ENCODE data around the gene LPP. TPM values are rescaled to one million over a fixed set of nuclear protein-coding genes. Genes with fewer than 3 reads are reported as not detected.
A peak's percentile ranks its signal among the peaks of the same experiment; 100 is the strongest.

Gene LPP
- total RNA-seq, 1 donor from 2014 or later, result 97.4 TPM

DNA sequence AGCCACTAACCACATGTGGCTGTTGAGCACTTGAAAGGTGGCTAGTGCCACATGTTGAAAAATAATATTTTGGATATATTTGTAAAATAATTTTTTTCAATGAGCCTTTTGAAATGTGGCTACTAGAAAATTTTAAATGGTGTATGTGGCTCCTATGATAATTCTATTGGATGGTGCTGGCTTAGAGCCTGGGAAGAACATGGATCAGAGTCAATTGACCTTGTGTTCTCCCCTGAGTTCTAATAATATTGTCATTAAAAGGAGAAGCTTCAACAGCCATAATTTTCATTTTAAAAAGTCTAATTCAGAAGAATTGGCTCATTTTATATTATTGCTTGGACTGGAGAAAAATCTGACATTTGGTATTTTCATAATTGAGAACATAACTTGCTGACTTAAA lies 167.3 kb downstream of the LPP start:
- intact Hi-C loops (cut with micrococcal nuclease), result no loop called here
- Histone ChIP-seq H3K9me3 (replicated peaks) (no peaks in the 10 kb centered on the region), H3K4me3 (no peak overlapping the region), H3K27ac (replicated peaks) (peak overlapping the region; percentile 60), H3K36me3 (no peaks in the 10 kb centered on the region), H3K4me1 (peaks cover 62% of the 10 kb centered on the region), H3K27me3 (ENCODE audit: low read depth) (no peaks in the 10 kb centered on the region)
- no peak for DNase-seq
- TF ChIP-seq, protein P1, sequence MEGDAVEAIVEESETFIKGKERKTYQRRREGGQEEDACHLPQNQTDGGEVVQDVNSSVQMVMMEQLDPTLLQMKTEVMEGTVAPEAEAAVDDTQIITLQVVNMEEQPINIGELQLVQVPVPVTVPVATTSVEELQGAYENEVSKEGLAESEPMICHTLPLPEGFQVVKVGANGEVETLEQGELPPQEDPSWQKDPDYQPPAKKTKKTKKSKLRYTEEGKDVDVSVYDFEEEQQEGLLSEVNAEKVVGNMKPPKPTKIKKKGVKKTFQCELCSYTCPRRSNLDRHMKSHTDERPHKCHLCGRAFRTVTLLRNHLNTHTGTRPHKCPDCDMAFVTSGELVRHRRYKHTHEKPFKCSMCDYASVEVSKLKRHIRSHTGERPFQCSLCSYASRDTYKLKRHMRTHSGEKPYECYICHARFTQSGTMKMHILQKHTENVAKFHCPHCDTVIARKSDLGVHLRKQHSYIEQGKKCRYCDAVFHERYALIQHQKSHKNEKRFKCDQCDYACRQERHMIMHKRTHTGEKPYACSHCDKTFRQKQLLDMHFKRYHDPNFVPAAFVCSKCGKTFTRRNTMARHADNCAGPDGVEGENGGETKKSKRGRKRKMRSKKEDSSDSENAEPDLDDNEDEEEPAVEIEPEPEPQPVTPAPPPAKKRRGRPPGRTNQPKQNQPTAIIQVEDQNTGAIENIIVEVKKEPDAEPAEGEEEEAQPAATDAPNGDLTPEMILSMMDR (IDR thresholded peaks at IDR 0.05; ENCODE audit: borderline replicate concordance), result no peak

DNA sequence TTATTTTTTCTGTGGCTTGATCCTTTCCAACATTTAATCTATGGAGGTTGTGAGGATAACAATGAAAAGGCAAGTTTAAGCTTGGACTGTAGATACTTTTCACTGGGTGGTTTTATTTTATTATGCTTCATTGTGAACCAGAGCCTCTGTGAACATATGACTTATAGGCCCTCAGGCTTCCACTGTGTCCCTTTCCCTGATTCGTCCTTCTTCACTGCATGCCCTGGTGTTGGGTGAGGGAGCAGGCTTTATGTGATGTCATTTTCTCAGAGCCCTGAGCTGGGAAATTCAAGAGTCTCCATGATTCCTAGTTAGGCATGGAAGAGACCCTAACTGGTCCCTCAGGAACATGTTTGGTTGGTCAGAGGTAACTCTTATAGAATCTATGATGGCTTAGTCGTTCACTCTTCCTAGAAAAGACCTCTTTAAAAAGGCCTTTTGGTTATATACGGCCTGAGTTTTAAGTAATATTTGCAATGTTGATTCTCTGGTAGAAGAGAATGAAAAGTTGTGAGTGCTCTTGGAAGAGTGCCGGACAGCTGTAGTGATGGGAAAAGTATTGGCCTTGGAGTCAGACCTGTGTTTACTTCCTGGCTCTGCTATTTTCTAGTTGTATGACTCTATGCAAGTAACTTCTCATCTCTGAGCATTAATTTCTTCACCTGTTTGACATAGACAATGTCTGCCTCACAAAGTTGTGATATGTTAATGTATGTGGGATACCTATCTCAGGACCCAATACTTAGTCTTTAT lies 168.4 kb downstream of the LPP start:
- intact Hi-C loops (cut with micrococcal nuclease), result no loop called here
- H3K9me3 ChIP-seq (replicated peaks), result no peaks in the 10 kb centered on the region
- DNase-seq, result no peak
- no peaks in the 10 kb centered on the region for H3K27me3 ChIP-seq (ENCODE audit: low read depth)
- TF ChIP-seq, protein P1 (IDR thresholded peaks at IDR 0.05; ENCODE audit: borderline replicate concordance), result no peak
- no peak overlapping the region for H3K4me3 ChIP-seq
- peak overlapping the region; percentile 60 for H3K27ac ChIP-seq (replicated peaks)
- H3K4me1 ChIP-seq, result peaks cover 62% of the 10 kb centered on the region
- no peaks in the 10 kb centered on the region for H3K36me3 ChIP-seq

DNA sequence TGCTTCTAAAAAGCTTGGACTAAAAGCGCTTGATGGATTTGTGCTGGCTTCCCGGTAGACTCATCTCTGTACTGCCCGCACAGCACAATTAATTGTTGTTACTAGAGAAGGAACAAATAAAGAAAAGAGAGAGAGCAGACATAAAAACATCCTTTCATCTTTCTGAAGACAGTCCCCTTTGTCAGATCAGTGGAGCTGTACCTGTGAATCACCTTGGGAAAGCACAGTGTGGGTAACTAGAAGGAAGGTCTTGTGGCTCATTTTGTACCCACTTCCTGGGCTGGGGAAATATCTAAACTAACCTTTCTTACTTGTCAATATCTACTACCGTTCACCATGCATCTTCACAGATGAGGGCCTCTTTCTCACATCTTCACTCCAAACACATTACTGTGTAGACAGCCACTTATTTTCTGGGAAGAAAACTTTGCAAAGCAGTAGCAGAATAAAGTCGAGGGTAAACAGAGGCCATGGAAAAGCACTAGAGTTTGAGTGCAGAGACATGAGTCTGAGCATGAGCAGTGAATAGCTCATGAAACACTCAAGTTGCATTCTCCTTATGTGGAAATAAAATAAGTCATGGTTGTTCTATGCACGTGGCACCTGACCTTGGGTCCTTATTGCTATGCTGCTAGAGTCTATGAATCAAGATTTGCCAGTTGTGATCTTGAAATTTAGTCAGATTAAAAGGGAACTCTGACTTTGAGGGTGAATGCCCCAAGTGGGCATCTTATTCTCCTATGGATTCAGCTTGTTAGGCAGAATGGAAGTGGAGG lies 169.3 kb downstream of the LPP start:
- no peak overlapping the region for H3K4me3 ChIP-seq
- no peak for DNase-seq
- intact Hi-C loops (cut with micrococcal nuclease), result no loop called here
- H3K27me3 ChIP-seq (ENCODE audit: low read depth), result no peaks in the 10 kb centered on the region
- TF ChIP-seq, protein P1 (IDR thresholded peaks at IDR 0.05; ENCODE audit: borderline replicate concordance), result no peak
- H3K4me1 ChIP-seq, result peaks cover 63% of the 10 kb centered on the region
- H3K27ac ChIP-seq (replicated peaks), result peak overlapping the region; percentile 60
- no peaks in the 10 kb centered on the region for H3K9me3 ChIP-seq (replicated peaks)
- H3K36me3 ChIP-seq, result no peaks in the 10 kb centered on the region

DNA sequence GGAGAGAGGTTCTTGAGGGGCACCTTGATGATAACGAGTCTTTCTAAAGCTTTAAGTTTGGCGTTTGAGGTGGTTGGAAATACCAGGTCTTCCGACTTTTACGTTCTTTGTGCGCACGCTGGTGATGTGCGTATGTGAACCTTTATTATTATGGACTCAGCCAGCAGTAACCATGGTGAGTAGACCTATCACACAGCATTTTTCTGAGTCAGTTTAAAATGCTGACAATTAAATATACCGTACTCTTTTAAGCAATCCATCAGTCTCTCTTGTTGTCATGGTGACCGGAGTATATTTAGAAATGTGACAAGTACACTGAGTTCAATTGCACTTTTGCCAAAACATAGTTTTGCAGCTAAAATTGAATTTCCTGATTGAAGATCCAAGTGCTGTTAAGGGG lies 172.2 kb downstream of the LPP start:
- Histone ChIP-seq H3K4me1 (peaks cover 56% of the 10 kb centered on the region), H3K27ac (replicated peaks) (peak overlapping the region; percentile 82), H3K9me3 (replicated peaks) (no peaks in the 10 kb centered on the region), H3K4me3 (no peak overlapping the region), H3K27me3 (ENCODE audit: low read depth) (no peaks in the 10 kb centered on the region), H3K36me3 (no peaks in the 10 kb centered on the region)
- intact Hi-C loops (cut with micrococcal nuclease), result no loop called here
- DNase-seq, result no peak
- TF ChIP-seq, protein P1 (IDR thresholded peaks at IDR 0.05; ENCODE audit: borderline replicate concordance), result no peak

DNA sequence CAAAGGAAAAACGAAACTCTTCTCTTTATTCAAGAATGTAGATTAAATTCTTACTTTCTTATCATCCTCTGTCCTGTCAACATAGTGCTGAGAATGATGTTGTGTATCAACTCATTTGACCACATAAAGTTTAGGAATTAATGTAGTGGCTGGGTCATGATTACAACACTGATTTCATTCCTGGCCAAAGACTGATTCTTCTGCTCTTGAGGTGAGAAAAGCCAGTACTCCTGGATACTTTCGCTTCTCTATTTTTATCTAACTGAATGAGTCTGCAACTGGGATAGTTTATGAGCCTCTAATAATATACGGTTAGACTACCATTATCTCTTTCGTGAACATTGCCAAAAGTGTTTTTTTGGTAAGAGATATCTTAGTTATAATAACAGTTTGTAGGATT lies 173.0 kb downstream of the LPP start:
- intact Hi-C loops (cut with micrococcal nuclease), result no loop called here
- peaks cover 53% of the 10 kb centered on the region for H3K4me1 ChIP-seq
- DNase-seq, result no peak
- H3K36me3 ChIP-seq, result no peaks in the 10 kb centered on the region
- H3K9me3 ChIP-seq (replicated peaks), result no peaks in the 10 kb centered on the region
- TF ChIP-seq, protein P1 (IDR thresholded peaks at IDR 0.05; ENCODE audit: borderline replicate concordance), result no peak
- peak overlapping the region; percentile 9 for H3K4me3 ChIP-seq
- H3K27me3 ChIP-seq (ENCODE audit: low read depth), result no peaks in the 10 kb centered on the region
- H3K27ac ChIP-seq (replicated peaks), result peak overlapping the region; percentile 82
